ENCODE measurements around the gene LYZL1.

LYZL1 gene

DNA sequence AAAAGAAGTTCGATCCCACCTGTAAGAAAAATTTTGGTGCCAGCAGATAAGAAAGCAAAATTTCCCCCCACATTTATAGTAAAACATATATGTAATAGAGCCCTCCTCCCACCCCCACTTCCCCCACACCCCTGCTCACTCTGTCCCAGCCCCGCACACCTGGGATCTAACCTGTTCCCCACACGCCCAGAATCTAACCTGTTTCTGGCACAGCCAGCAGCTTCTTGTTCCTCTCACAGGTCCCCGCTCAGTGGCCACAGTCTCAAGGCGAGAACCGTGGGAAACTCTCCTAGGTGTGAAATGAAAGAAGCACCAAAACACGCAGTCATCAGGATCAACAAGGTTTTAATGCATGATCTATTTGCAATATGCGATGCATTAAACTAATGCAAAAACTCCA lies 32.8 kb downstream of the LYZL1 start:
- H3K36me3 ChIP-seq (ENCODE audit: insufficient read depth, low read length) = no peaks in the 10 kb centered on the region
- TF ChIP-seq, protein P1, sequence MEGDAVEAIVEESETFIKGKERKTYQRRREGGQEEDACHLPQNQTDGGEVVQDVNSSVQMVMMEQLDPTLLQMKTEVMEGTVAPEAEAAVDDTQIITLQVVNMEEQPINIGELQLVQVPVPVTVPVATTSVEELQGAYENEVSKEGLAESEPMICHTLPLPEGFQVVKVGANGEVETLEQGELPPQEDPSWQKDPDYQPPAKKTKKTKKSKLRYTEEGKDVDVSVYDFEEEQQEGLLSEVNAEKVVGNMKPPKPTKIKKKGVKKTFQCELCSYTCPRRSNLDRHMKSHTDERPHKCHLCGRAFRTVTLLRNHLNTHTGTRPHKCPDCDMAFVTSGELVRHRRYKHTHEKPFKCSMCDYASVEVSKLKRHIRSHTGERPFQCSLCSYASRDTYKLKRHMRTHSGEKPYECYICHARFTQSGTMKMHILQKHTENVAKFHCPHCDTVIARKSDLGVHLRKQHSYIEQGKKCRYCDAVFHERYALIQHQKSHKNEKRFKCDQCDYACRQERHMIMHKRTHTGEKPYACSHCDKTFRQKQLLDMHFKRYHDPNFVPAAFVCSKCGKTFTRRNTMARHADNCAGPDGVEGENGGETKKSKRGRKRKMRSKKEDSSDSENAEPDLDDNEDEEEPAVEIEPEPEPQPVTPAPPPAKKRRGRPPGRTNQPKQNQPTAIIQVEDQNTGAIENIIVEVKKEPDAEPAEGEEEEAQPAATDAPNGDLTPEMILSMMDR (IDR thresholded peaks at IDR 0.05; ENCODE audit: low read length) = no peak
- no peak for TF ChIP-seq EZH2 (IDR thresholded peaks at IDR 0.05; ENCODE audit: borderline replicate concordance, low read length)
- no peak overlapping the region for H3K4me2 ChIP-seq (ENCODE audit: low read length)
- H3K9me3 ChIP-seq (ENCODE audit: low read length) = no peaks in the 10 kb centered on the region
- H3K79me2 ChIP-seq (ENCODE audit: insufficient read depth, low read length) = no peaks in the 10 kb centered on the region
- H3K9ac ChIP-seq (ENCODE audit: low read length) = no peak overlapping the region
- H3F3A ChIP-seq (ENCODE audit: insufficient read depth, low read length) = no peaks in the 10 kb centered on the region
- H3K27ac ChIP-seq (ENCODE audit: low read depth, low read length, poor library complexity, severe bottlenecking) = no peak overlapping the region
- no peaks in the 10 kb centered on the region for H3K27me3 ChIP-seq (ENCODE audit: insufficient read depth, low read length)
- no peak overlapping the region for H2AFZ ChIP-seq (ENCODE audit: low read length)
- H3K4me3 ChIP-seq (ENCODE audit: low read depth, low read length, poor library complexity, severe bottlenecking) = no peak overlapping the region
- no peaks in the 10 kb centered on the region for H4K20me1 ChIP-seq (ENCODE audit: insufficient read depth, low read length)
- no peaks in the 10 kb centered on the region for H3K4me1 ChIP-seq (ENCODE audit: insufficient read depth, low read length, severe bottlenecking)
- H3K9me2 ChIP-seq (ENCODE audit: low read depth, low read length) = no peaks in the 10 kb centered on the region

DNA sequence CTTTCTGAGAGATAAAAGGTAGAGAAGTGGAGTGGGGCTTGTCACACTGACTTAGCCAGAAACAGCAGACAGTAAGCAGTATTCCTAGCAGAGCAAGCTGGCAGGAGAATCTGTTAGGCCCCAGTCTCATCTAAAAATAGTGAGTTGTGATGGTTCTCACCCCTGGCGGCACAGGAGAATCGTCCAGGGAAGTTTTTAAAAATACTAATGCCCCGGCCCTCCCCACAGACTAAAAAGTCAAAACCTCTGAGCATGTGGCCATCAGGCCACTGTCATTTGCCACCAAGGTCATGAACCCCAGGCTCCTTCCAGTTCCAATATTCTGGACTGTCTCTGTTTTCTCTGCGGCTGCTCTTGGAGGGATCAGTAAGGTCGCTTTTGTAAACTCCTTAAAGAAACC lies 34.0 kb downstream of the LYZL1 start:
- no peak overlapping the region for H3K4me3 ChIP-seq (ENCODE audit: low read depth, low read length, poor library complexity, severe bottlenecking)
- H2AFZ ChIP-seq (ENCODE audit: low read length) = no peak overlapping the region
- H3F3A ChIP-seq (ENCODE audit: insufficient read depth, low read length) = no peaks in the 10 kb centered on the region
- H4K20me1 ChIP-seq (ENCODE audit: insufficient read depth, low read length) = no peaks in the 10 kb centered on the region
- no peaks in the 10 kb centered on the region for H3K4me1 ChIP-seq (ENCODE audit: insufficient read depth, low read length, severe bottlenecking)
- H3K79me2 ChIP-seq (ENCODE audit: insufficient read depth, low read length) = no peaks in the 10 kb centered on the region
- TF ChIP-seq EZH2 (IDR thresholded peaks at IDR 0.05; ENCODE audit: borderline replicate concordance, low read length) = no peak
- TF ChIP-seq, protein P1 (IDR thresholded peaks at IDR 0.05; ENCODE audit: low read length) = no peak
- no peaks in the 10 kb centered on the region for H3K9me2 ChIP-seq (ENCODE audit: low read depth, low read length)
- H3K36me3 ChIP-seq (ENCODE audit: insufficient read depth, low read length) = no peaks in the 10 kb centered on the region
- no peak overlapping the region for H3K9ac ChIP-seq (ENCODE audit: low read length)
- no peak overlapping the region for H3K4me2 ChIP-seq (ENCODE audit: low read length)
- no peaks in the 10 kb centered on the region for H3K27me3 ChIP-seq (ENCODE audit: insufficient read depth, low read length)
- H3K27ac ChIP-seq (ENCODE audit: low read depth, low read length, poor library complexity, severe bottlenecking) = no peak overlapping the region
- H3K9me3 ChIP-seq (ENCODE audit: low read length) = no peaks in the 10 kb centered on the region

DNA sequence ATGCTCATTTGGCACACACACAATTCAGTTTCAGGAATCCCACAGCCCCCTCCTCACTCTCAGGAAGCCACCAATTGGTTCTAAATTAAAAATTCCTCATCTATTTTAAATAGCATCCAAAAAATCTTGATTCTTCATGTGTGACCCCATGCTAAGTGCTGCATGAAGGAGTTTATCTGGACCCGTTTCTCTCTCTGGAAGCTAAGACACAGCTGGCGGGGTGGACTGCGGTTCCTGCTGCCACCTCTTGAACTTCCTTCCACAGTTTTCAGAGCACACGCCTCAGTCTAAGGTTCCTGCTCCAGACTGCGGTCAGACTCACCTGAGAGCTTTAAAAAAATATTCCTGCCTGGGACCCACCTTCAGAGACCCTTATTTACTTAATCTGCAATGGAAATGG lies 34.5 kb downstream of the LYZL1 start:
- H3K4me2 ChIP-seq (ENCODE audit: low read length) = no peak overlapping the region
- no peaks in the 10 kb centered on the region for H3K36me3 ChIP-seq (ENCODE audit: insufficient read depth, low read length)
- H3K27me3 ChIP-seq (ENCODE audit: insufficient read depth, low read length) = no peaks in the 10 kb centered on the region
- TF ChIP-seq EZH2 (IDR thresholded peaks at IDR 0.05; ENCODE audit: borderline replicate concordance, low read length) = no peak
- TF ChIP-seq, protein P1 (IDR thresholded peaks at IDR 0.05; ENCODE audit: low read length) = no peak
- no peaks in the 10 kb centered on the region for H3F3A ChIP-seq (ENCODE audit: insufficient read depth, low read length)
- H3K4me3 ChIP-seq (ENCODE audit: low read depth, low read length, poor library complexity, severe bottlenecking) = no peak overlapping the region
- H4K20me1 ChIP-seq (ENCODE audit: insufficient read depth, low read length) = no peaks in the 10 kb centered on the region
- no peaks in the 10 kb centered on the region for H3K4me1 ChIP-seq (ENCODE audit: insufficient read depth, low read length, severe bottlenecking)
- H3K27ac ChIP-seq (ENCODE audit: low read depth, low read length, poor library complexity, severe bottlenecking) = no peak overlapping the region
- no peaks in the 10 kb centered on the region for H3K9me3 ChIP-seq (ENCODE audit: low read length)
- H3K9me2 ChIP-seq (ENCODE audit: low read depth, low read length) = no peaks in the 10 kb centered on the region
- H3K9ac ChIP-seq (ENCODE audit: low read length) = no peak overlapping the region
- H3K79me2 ChIP-seq (ENCODE audit: insufficient read depth, low read length) = no peaks in the 10 kb centered on the region
- no peak overlapping the region for H2AFZ ChIP-seq (ENCODE audit: low read length)
